CD14-positive monocyte (primary cell): Measurements from ENCODE around the gene DDX47. TPM values are rescaled to one million over a fixed set of nuclear protein-coding genes. Genes with fewer than 3 reads are reported as not detected.

Source experiments
- DNase-seq, 3 donors: peaks; one replicate each; pipeline ENCODE4 v3.0.0-alpha.2; 2011 to 2022
- H2AFZ ChIP-seq: 2 replicates; pipeline ENCODE4 v1.6.0; 2012; ENCODE audit warnings: mild to moderate bottlenecking, low read depth, low read length, inconsistent platforms; ENCODE audit not compliant: insufficient read depth, poor library complexity, severe bottlenecking
- H3K27ac ChIP-seq, 2 donors: 1 replicate in 1 of 2; 2 replicates in 1 of 2; pipeline ENCODE4 v1.5.1; 2012 to 2013; ENCODE audit warnings: low read length in 2 of 2, control low read depth in 1 of 2, inconsistent platforms in 1 of 2, low read depth in 1 of 2, mild to moderate bottlenecking in 1 of 2
- H3K27me3 ChIP-seq, 2 donors: one replicate each; pipeline versions ENCODE4 v1.6.0 to v1.6.1; 2011 to 2013; ENCODE audit warnings: low read length in 2 of 2; ENCODE audit not compliant: control insufficient read depth in 2 of 2, insufficient read depth in 2 of 2
- H3K36me3 ChIP-seq, 2 donors: replicated peaks in 1 of 2; 1 replicate in 1 of 2; 2 replicates in 1 of 2; pipeline versions ENCODE4 v1.5.1 to v1.6.1; 2012 to 2013; ENCODE audit warnings: low read length in 2 of 2, control low read depth in 1 of 2, inconsistent platforms in 1 of 2, mild to moderate bottlenecking in 1 of 2; ENCODE audit not compliant: insufficient read depth in 2 of 2, control insufficient read depth in 1 of 2
- H3K4me1 ChIP-seq, 2 donors: 1 replicate in 1 of 2; 2 replicates in 1 of 2; pipeline versions ENCODE4 v1.5.1 to v1.6.1; 2012 to 2013; ENCODE audit warnings: low read length in 2 of 2, control low read depth in 1 of 2, inconsistent platforms in 1 of 2, mild to moderate bottlenecking in 1 of 2, moderate library complexity in 1 of 2; ENCODE audit not compliant: insufficient read depth in 2 of 2, control insufficient read depth in 1 of 2
- H3K4me2 ChIP-seq: replicated peaks from 2 replicates; pipeline ENCODE3; 2012; ENCODE audit warnings: low read length, moderate library complexity, mild to moderate bottlenecking; ENCODE audit not compliant: poor library complexity, severe bottlenecking; ENCODE audit errors: extremely low read depth
- H3K4me3 ChIP-seq, 3 experiments: fragments of 200-600 bp in 1 of 3; sonication (generic) in 1 of 3; replicated peaks in 1 of 3; 1 replicate in 2 of 3; 2 replicates in 1 of 3; pipeline ENCODE4 v1.5.1; 2011 to 2013; ENCODE audit warnings: low read length in 3 of 3, mild to moderate bottlenecking in 3 of 3, control low read depth in 2 of 3, low read depth in 2 of 3, inconsistent platforms in 1 of 3, moderate library complexity in 1 of 3
- H3K79me2 ChIP-seq: 2 replicates; pipeline ENCODE4 v1.6.0; 2012; ENCODE audit warnings: mild to moderate bottlenecking, control low read depth, inconsistent platforms, low read length, moderate library complexity; ENCODE audit not compliant: insufficient read depth
- H3K9ac ChIP-seq: 2 replicates; pipeline ENCODE4 v1.6.0; 2017; ENCODE audit warnings: low read length, mild to moderate bottlenecking; ENCODE audit not compliant: insufficient read depth, poor library complexity, severe bottlenecking
- H3K9me3 ChIP-seq, 2 donors: replicated peaks in 1 of 2; 1 replicate in 1 of 2; 2 replicates in 1 of 2; pipeline versions ENCODE4 v1.5.1 to v1.6.1; 2012 to 2013; ENCODE audit warnings: low read length in 2 of 2, control low read depth in 1 of 2; ENCODE audit not compliant: control insufficient read depth in 1 of 2, insufficient read depth in 1 of 2
- H4K20me1 ChIP-seq: 2 replicates; pipeline ENCODE4 v1.6.0; 2012; ENCODE audit warnings: mild to moderate bottlenecking, low read length, control low read depth, moderate library complexity; ENCODE audit not compliant: insufficient read depth
- H3K27ac Mint-ChIP-seq, 7 donors: one replicate each; pipeline ENCODE4 v1.8.0; 2020; ENCODE audit warnings: mild to moderate bottlenecking in 7 of 7, mixed read lengths in 7 of 7, moderate library complexity in 6 of 7, inconsistent platforms in 2 of 7
- H3K27me3 Mint-ChIP-seq, 3 donors: one replicate each; pipeline ENCODE4 v1.8.0; 2021 to 2022; ENCODE audit warnings: low read depth in 3 of 3, mild to moderate bottlenecking in 3 of 3, mixed read lengths in 3 of 3, moderate library complexity in 3 of 3, inconsistent platforms in 1 of 3
- H3K36me3 Mint-ChIP-seq, 2 donors: one replicate each; pipeline ENCODE4 v1.8.0; 2020; ENCODE audit warnings: mixed read lengths in 2 of 2, inconsistent platforms in 1 of 2, mild to moderate bottlenecking in 1 of 2
- H3K4me1 Mint-ChIP-seq: one replicate; pipeline ENCODE4 v1.8.0; 2020; ENCODE audit warnings: mild to moderate bottlenecking, mixed read lengths
- H3K4me3 Mint-ChIP-seq, 2 donors: one replicate each; pipeline ENCODE4 v1.8.0; 2020; ENCODE audit warnings: mild to moderate bottlenecking in 2 of 2, mixed read lengths in 2 of 2, moderate library complexity in 1 of 2
- H3K9me3 Mint-ChIP-seq, 7 donors: one replicate each; pipeline ENCODE4 v1.8.0; 2020 to 2022; ENCODE audit warnings: mixed read lengths in 7 of 7, mild to moderate bottlenecking in 6 of 7, moderate library complexity in 6 of 7, inconsistent platforms in 2 of 7
- CTCF ChIP-seq: fragments of 200-600 bp; IDR thresholded peaks from one replicate; pipeline ENCODE4 v1.8.0; 2022; ENCODE audit warnings: antibody characterized with exemption, mild to moderate bottlenecking
- WGBS: methylation state at CpG from one replicate; pipeline ENCODE4 v1.1.5; 2013; ENCODE audit warnings: missing lambda C conversion rate; ENCODE audit not compliant: insufficient coverage; 5-methylcytosine and 5-hydroxymethylcytosine counted together
- intact Hi-C, 2 donors: fragments of 100-400 bp; cut with micrococcal nuclease; formaldehyde crosslinking; loops; one replicate each; pipeline versions ENCODE4 v1.15.0 to v1.15.1; 2023
- polyA plus RNA-seq, 3 donors: library from polyadenylated mRNA; depleted of rRNA in 1 of 3; unstranded in 2 of 3; stranded (reverse) in 1 of 3; fragments of 300-500 nt in 2 of 3; fragments of >200 nt in 1 of 3; fragmentation: Illumina TruSeq in 2 of 3; gene quantifications; 1 replicate in 2 of 3; 2 replicates in 1 of 3; pipeline ENCODE4 v1.2.3, GENCODE V29; 2012 to 2021

Gene DDX47
- polyA plus RNA-seq, 3 donors, result 27.6 to 35.2 (median 30.1) TPM

GRCh38 chr12:12784116-12784515 is 29.0 kb upstream of the DDX47 start:
- no peaks in the 10 kb centered on the region for H3K9me3 ChIP-seq
- Mint-ChIP-seq H3K4me3 (no peak overlapping the region), H3K36me3 (peaks cover 3 to 9% of the 10 kb centered on the region in 2 donors), H3K4me1 (peaks cover 16% of the 10 kb centered on the region), H3K27me3 (peaks cover 0 to 2% (median 1%) of the 10 kb centered on the region in 3 donors), H3K9me3 (no peaks in the 10 kb centered on the region), H3K27ac (no peak overlapping the region)
- WGBS, result no CpG with 5 or more reads among the region's 2 CpGs
- intact Hi-C loops, result loop anchor here in 1 of 2 donors (10.0 kb wide), 1 partner anchor 451 kb away; no protein-coding TSS in a partner anchor
- no peak for TF ChIP-seq CTCF
- H3K36me3 ChIP-seq, result no peaks in the 10 kb centered on the region
- no peaks in the 10 kb centered on the region for H4K20me1 ChIP-seq
- peaks cover 15 to 18% of the 10 kb centered on the region in 2 donors for H3K4me1 ChIP-seq
- H3K9ac ChIP-seq, result no peak overlapping the region
- no peak overlapping the region for H3K4me3 ChIP-seq
- no peak for DNase-seq
- H3K79me2 ChIP-seq, result no peaks in the 10 kb centered on the region
- H3K4me2 ChIP-seq, result no peak overlapping the region
- H3K27me3 ChIP-seq, result no peaks in the 10 kb centered on the region
- H3K27ac ChIP-seq, result no peak overlapping the region
- no peak overlapping the region for H2AFZ ChIP-seq

DNA sequence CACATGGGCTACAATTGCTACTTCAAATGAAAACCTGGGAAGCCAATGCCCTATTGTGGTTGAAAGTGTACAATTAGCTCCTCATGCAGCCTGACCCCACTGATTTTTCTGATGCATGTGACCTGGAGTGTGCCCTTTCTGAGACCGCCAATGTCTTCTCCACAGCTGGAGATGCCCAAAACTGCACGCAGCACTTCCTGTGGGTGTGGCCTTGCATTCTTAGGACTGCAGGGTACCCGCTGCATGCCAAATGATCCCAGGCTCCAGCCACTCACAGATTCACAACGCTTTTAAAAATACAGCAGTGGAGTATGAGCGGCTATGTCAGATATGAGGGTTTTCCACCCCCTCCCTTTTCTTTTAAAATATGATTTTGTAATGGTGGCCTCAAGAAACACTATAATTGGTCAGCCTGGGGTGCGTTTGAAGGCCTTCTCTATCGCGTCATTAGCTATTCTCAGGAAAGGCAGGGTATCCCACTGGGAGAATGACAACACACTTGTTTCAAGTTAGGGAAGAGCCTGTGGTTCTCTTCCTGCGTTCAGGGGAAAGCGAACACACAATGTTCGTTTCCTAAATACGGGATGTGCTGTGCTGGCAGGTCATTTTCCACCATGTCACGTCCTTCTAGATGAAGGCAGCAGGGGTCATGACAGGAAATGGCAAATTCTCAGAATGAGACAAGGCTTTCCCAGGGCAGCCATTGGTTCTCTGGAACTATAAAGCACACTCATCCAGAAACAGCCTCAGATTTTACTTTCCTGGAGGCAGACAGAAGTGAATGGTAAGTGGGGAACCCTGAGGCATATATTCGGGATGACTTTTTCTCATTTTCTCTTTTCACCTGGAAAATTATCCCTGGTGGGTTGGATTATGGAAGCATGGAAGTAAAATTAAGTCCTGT is 28.0 kb upstream of the DDX47 start, which contains the start of gene APOLD1:
Gene APOLD1, plus strand, starts transcription at position 749 of the 904 bp plus-strand sequence. Its CDS starts 33 bp downstream, at position 782.
- no peak for TF ChIP-seq CTCF
- peak within 1 kb of the TSS; percentile 84 to 89 for H3K4me3 Mint-ChIP-seq
- intact Hi-C loops, result loop anchor here in 1 of 2 donors (10.0 kb wide), 1 partner anchor 450 kb away; no protein-coding TSS in a partner anchor
- no peak for DNase-seq
- peaks cover 3 to 9% of the 10 kb centered on the region in 2 donors for H3K36me3 Mint-ChIP-seq
- 87% methylated on average over 10 of the region's 14 CpGs for WGBS
- Histone ChIP-seq H3K79me2 (no peaks in the 10 kb centered on the region), H3K27me3 (no peaks in the 10 kb centered on the region), H3K36me3 (no peaks in the 10 kb centered on the region), H3K4me3 (peak within 1 kb of the TSS; percentile 49 to 88 (median 64)), H3K9me3 (no peaks in the 10 kb centered on the region), H4K20me1 (no peaks in the 10 kb centered on the region), H3K4me2 (peak within 1 kb of the TSS; percentile 91), H2AFZ (peak within 1 kb of the TSS; percentile 100), H3K9ac (peak within 1 kb of the TSS; percentile 69), H3K27ac (peak within 1 kb of the TSS in 1 of 2 donors; percentile 64), H3K4me1 (peaks cover 15 to 18% of the 10 kb centered on the region in 2 donors)
- H3K4me1 Mint-ChIP-seq, result peaks cover 12% of the 10 kb centered on the region
- peak within 1 kb of the TSS in 1 of 7 donors; percentile 74 for H3K27ac Mint-ChIP-seq
- no peaks in the 10 kb centered on the region for H3K9me3 Mint-ChIP-seq
- peaks cover 0 to 2% (median 1%) of the 10 kb centered on the region in 3 donors for H3K27me3 Mint-ChIP-seq
